Stomach (tissue), 4 donors: ENCODE data around the gene KIF14.

Source experiments
- EP300 ChIP-seq: sonication (generic); formaldehyde crosslinking; IDR thresholded peaks from one replicate; pipeline ENCODE4 v1.6.1; 2017; ENCODE audit warnings: antibody characterized with exemption
- POLR2A ChIP-seq, 4 donors: fragments of 450-650 bp; IDR thresholded peaks; one replicate each; pipeline ENCODE4 v1.6.1; 2016; ENCODE audit warnings: antibody characterized with exemption in 4 of 4, control low read depth in 2 of 4, mild to moderate bottlenecking in 1 of 4, moderate library complexity in 1 of 4
- POLR2AphosphoS5 ChIP-seq, 3 donors: sonication (generic); formaldehyde crosslinking; IDR thresholded peaks; one replicate each; pipeline ENCODE4 v1.6.1; 2016; ENCODE audit warnings: antibody characterized with exemption in 3 of 3
- TF ChIP-seq, protein P1 (sequence below), 7 experiments: fragments of 450-650 bp in 4 of 7; fragments of 200-600 bp in 3 of 7; sonication (generic) in 3 of 7; IDR thresholded peaks; one replicate each; pipeline ENCODE4 v1.5.1; 2016 to 2019; ENCODE audit warnings: antibody characterized with exemption in 7 of 7, control low read depth in 2 of 7, mild to moderate bottlenecking in 1 of 7

DNA sequence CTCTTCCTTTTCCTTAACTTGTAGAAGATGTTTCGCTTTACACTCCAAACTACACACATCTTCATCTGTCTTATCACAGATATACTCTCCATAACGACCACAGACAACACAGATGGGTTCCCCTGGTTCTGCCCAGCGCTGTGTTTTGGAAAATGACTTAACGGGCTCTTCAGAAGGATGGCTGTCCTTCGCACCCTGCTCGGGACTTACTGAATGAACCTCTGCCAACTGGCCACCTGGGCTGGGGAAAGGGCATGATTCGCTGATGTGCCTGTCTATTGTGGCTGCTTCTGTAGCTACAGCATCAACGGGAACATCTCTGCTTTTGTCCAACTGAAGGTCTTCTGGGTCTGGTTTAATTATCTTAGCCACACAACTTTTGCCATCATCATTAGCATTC, 45.8 kb upstream of the KIF14 start:
- TF ChIP-seq EP300 (no peak), POLR2AphosphoS5 (IDR thresholded peaks at IDR 0.05) (no peak), POLR2A (IDR thresholded peaks at IDR 0.05) (no peak)
- TF ChIP-seq, protein P1, sequence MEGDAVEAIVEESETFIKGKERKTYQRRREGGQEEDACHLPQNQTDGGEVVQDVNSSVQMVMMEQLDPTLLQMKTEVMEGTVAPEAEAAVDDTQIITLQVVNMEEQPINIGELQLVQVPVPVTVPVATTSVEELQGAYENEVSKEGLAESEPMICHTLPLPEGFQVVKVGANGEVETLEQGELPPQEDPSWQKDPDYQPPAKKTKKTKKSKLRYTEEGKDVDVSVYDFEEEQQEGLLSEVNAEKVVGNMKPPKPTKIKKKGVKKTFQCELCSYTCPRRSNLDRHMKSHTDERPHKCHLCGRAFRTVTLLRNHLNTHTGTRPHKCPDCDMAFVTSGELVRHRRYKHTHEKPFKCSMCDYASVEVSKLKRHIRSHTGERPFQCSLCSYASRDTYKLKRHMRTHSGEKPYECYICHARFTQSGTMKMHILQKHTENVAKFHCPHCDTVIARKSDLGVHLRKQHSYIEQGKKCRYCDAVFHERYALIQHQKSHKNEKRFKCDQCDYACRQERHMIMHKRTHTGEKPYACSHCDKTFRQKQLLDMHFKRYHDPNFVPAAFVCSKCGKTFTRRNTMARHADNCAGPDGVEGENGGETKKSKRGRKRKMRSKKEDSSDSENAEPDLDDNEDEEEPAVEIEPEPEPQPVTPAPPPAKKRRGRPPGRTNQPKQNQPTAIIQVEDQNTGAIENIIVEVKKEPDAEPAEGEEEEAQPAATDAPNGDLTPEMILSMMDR (IDR thresholded peaks at IDR 0.05), result no peak
